Gastroesophageal sphincter (tissue), 3 donors: ENCODE data around the gene LGR5.

Experiments used
- CTCF ChIP-seq, 4 experiments: fragments of 200-600 bp in 2 of 4; fragments of 450-650 bp in 2 of 4; sonication (generic) in 1 of 4; IDR thresholded peaks; one replicate each; pipeline ENCODE4 v1.5.1; 2017 to 2019; ENCODE audit warnings: antibody characterized with exemption in 4 of 4, mild to moderate bottlenecking in 2 of 4, moderate library complexity in 2 of 4
- EP300 ChIP-seq: sonication (generic); formaldehyde crosslinking; IDR thresholded peaks from one replicate; pipeline ENCODE4 v1.6.1; 2017; ENCODE audit warnings: antibody characterized with exemption, mild to moderate bottlenecking
- POLR2A ChIP-seq, 2 donors: fragments of 450-650 bp; IDR thresholded peaks; one replicate each; pipeline ENCODE4 v1.6.1; 2017; ENCODE audit warnings: antibody characterized with exemption in 2 of 2, mild to moderate bottlenecking in 2 of 2, moderate library complexity in 1 of 2

GRCh38 chr12:71594214-71594948 lies 154.8 kb downstream of the LGR5 start:
- TF ChIP-seq CTCF (IDR thresholded peaks at IDR 0.05) (no peak), EP300 (no peak), POLR2A (IDR thresholded peaks at IDR 0.05) (no peak)
